GM13976 (cell line): ENCODE data around the gene GALNT4.

Source experiments
- DNase-seq: peaks from one replicate; pipeline ENCODE4 v3.0.0; 2012; ENCODE audit warnings: low spot score
- CTCF ChIP-seq: IDR thresholded peaks from 2 replicates; pipeline ENCODE4 v1.5.1; 2012; ENCODE audit warnings: borderline replicate concordance, mild to moderate bottlenecking; ENCODE audit not compliant: insufficient read depth; ENCODE audit errors: extremely low read depth, missing control alignments, control extremely low read depth
- in situ Hi-C: fragments of 300-500 bp; cut with MboI; formaldehyde crosslinking; loops from one replicate; pipeline ENCODE4 v1.12.0; 2022; ENCODE audit warnings: low sequenced_read_pairs, mixed read lengths, inconsistent platforms; ENCODE audit not compliant: unreplicated experiment

Gene GALNT4

DNA sequence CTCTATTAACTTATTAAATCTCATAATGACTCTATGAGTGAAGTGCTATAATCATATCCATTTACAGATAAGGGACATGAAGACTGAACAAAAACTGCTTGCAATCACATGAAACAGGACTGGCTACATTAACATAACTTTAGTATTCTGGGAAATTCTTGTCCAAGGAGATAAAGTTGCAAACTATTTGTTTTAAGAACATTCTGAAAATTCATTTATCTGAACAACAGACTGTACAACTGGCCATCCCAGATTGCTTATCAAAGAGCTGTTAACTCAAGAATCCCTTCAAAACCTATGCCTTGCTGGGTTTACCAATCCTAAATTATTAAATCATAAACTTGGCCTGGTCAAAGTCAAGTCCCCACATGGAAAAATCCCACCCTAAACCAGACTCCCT, 40.4 kb upstream of the GALNT4 start:
- no peak for TF ChIP-seq CTCF
- in situ Hi-C loops, result no loop called here
- no peak for DNase-seq

DNA sequence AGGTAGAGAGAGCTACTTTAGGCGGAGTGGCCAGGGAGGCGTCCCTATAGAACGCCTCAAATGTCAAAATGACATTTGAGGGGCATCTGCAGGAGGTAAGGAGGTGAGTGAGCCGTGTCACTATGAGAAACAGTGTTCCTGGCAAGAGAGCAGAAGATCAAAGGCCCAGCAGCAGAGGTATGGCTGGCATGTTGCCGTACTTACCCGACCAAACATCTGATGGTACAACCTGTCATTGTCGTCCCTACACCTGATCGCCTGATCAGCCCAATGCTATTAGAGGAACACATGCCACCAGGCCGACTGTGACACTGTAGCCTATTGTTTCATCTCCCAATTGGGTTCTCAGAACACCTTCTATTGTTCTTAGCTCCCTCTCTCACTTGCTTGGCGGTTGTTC, 35.2 kb upstream of the GALNT4 start:
- DNase-seq, result no peak
- in situ Hi-C loops, result no loop called here

DNA sequence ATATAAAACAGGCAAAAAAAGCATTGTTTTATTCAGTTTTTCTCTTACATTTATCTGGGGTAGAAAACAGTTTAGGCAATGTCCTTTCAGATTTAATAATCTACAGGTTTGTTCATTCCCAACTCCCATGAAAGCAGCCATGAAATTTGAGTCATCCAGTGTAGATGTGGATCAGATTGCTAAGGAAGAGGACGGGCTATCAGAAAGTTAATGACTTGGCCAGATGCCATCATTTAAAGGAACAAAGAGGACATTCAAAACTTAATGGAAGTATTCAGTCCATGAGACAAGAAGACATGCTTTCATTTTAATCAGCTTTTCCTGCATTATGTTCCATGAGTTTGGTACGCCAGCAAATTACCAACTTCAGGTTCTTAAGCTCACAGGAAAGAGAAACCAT, 32.4 kb upstream of the GALNT4 start:
- no peak for DNase-seq
- in situ Hi-C loops, result no loop called here

More for the DNA sequence above, 35.2 kb upstream of the GALNT4 start:
- TF ChIP-seq CTCF, result no peak

DNA sequence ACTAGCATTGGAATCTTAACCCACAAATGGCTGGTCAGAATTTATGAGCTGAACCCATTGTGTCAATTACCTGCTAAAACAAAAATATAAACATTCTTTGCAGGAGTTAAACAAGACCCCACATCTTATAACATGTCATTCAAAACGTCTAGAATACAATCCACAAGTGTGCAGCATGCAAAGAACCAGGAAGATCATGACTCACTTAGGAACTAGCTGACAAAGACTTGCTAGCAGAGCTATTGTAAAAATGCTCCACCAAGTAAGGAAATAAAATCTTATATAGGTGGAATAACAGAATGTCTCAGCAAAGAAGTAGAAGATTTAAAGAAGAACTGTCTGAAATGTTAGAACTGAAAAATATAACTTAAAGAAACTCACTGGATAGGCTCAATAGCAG, 27.8 kb upstream of the GALNT4 start:
- no peak for DNase-seq
- TF ChIP-seq CTCF, result no peak
- in situ Hi-C loops, result no loop called here

More for the DNA sequence above, 32.4 kb upstream of the GALNT4 start:
- no peak for TF ChIP-seq CTCF

GRCh38 chr12:89551747-89552146, 27.2 kb upstream of the GALNT4 start:
- no peak for TF ChIP-seq CTCF
- in situ Hi-C loops, result no loop called here
- DNase-seq, result no peak

DNA sequence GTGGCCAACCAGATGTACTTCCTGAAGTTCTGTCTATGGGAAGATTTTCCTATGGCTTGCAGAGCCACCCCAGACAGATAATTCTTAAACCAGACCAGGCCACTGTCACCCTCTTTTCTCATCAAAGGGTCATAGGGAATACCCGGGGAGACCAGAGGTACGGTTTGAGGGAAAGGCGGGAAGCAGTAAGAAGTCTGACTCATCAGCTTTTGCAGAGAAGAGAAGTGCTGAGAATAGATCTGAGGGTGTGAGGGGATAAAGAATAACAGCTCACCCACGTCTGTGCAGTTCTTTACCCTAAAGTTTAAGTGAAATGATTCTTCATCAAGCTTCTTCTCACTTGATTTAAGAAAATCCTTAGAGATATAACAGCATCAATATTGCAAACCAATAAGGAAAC, 22.5 kb upstream of the GALNT4 start:
- TF ChIP-seq CTCF, result no peak
- in situ Hi-C loops, result loop anchor here (25.0 kb wide), 2 partner anchors 715 to 1365 kb away; no protein-coding TSS in a partner anchor
- no peak for DNase-seq

DNA sequence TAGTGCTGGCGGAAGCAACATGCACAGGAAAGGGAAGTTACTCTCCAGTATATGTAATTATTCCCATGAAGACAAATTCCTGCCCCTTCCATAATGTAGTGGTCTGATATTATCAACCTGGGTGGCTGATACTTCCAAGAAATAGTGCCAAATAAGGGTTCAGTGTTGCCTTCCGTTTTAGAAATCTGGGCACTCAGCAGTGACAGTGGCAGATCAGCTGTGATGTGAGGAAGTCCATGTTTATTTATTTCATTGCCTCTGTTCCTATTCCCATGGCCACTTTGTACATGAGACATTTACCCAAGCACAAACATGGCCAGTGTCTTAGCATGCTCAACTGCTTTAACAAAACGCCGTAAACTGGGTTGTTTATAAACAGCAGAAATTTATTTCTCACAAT, 21.6 kb upstream of the GALNT4 start:
- no peak for TF ChIP-seq CTCF
- in situ Hi-C loops, result loop anchor here (25.0 kb wide), 2 partner anchors 716 to 1366 kb away; no protein-coding TSS in a partner anchor

More for the DNA sequence above, 21.6 kb upstream of the GALNT4 start:
- no peak for DNase-seq
